GM23248 (cell line): ENCODE measurements around the gene SMC5. TPM values are rescaled to one million over a fixed set of nuclear protein-coding genes. Genes with fewer than 3 reads are reported as not detected.
A peak's percentile ranks its signal among the peaks of the same experiment; 100 is the strongest.

Source experiments
- DNase-seq: peaks from one replicate; pipeline ENCODE4 v3.0.0-alpha.2; 2015
- H2AFZ ChIP-seq: fragments of 200-600 bp; sonication (generic); 2 replicates; pipeline ENCODE4 v1.6.1; 2016; ENCODE audit warnings: antibody characterized with exemption
- H3F3A ChIP-seq: fragments of 200-600 bp; sonication (generic); 2 replicates; pipeline ENCODE4 v1.6.1; 2016; ENCODE audit warnings: mild to moderate bottlenecking, antibody characterized with exemption, mixed run types; ENCODE audit not compliant: insufficient read depth
- H3K27ac ChIP-seq: fragments of 200-600 bp; sonication (generic); 2 replicates; pipeline ENCODE4 v1.5.1; 2016; ENCODE audit warnings: mild to moderate bottlenecking
- H3K27me3 ChIP-seq: fragments of 200-600 bp; sonication (generic); replicated peaks from 2 replicates; pipeline ENCODE4 v1.6.1; 2016; ENCODE audit warnings: mild to moderate bottlenecking; ENCODE audit not compliant: insufficient read depth
- H3K36me3 ChIP-seq: fragments of 200-600 bp; sonication (generic); 2 replicates; pipeline ENCODE4 v1.6.1; 2016; ENCODE audit warnings: low read depth, mild to moderate bottlenecking
- H3K4me1 ChIP-seq: fragments of 200-600 bp; sonication (generic); 2 replicates; pipeline ENCODE4 v1.6.1; 2016; ENCODE audit warnings: mild to moderate bottlenecking; ENCODE audit not compliant: insufficient read depth
- H3K4me2 ChIP-seq: fragments of 200-600 bp; sonication (generic); one replicate; pipeline ENCODE4 v1.6.1; 2016; ENCODE audit warnings: mild to moderate bottlenecking; ENCODE audit not compliant: unreplicated experiment
- H3K4me3 ChIP-seq: fragments of 200-600 bp; sonication (generic); 2 replicates; pipeline ENCODE4 v1.5.1; 2016; ENCODE audit warnings: mild to moderate bottlenecking
- H3K79me2 ChIP-seq: fragments of 200-600 bp; sonication (generic); 2 replicates; pipeline ENCODE4 v1.6.1; 2016; ENCODE audit warnings: mild to moderate bottlenecking; ENCODE audit not compliant: insufficient read depth
- H3K9ac ChIP-seq: fragments of 200-600 bp; sonication (generic); 2 replicates; pipeline ENCODE4 v1.6.1; 2016; ENCODE audit warnings: mild to moderate bottlenecking
- H3K9me2 ChIP-seq: fragments of 200-600 bp; sonication (generic); 2 replicates; pipeline ENCODE4 v1.6.1; 2016; ENCODE audit warnings: mixed run types, mild to moderate bottlenecking, moderate library complexity; ENCODE audit not compliant: insufficient read depth
- H3K9me3 ChIP-seq: fragments of 200-600 bp; sonication (generic); one replicate; pipeline ENCODE4 v1.6.1; 2017; ENCODE audit warnings: low read depth
- H4K20me1 ChIP-seq: fragments of 200-600 bp; sonication (generic); 2 replicates; pipeline ENCODE4 v1.6.0; 2016; ENCODE audit not compliant: insufficient read depth
- EZH2 ChIP-seq: fragments of 200-600 bp; sonication (generic); IDR thresholded peaks from 2 replicates; pipeline ENCODE4 v1.6.1; 2018; ENCODE audit warnings: antibody characterized with exemption, mild to moderate bottlenecking; ENCODE audit not compliant: insufficient read depth, poor library complexity, severe bottlenecking
- EZH2phosphoT487 ChIP-seq: fragments of 200-600 bp; sonication (generic); IDR thresholded peaks from 2 replicates; pipeline ENCODE4 v1.6.1; 2018; ENCODE audit warnings: antibody characterized with exemption, moderate library complexity, mild to moderate bottlenecking, low read depth; ENCODE audit not compliant: insufficient read depth
- WGBS, 2 experiments: methylation state at CpG; one replicate each; pipeline ENCODE4 v1.1.6; 2015 to 2017; ENCODE audit warnings: low lambda C conversion rate in 2 of 2, low coverage in 1 of 2; ENCODE audit errors: missing lambda C conversion rate in 2 of 2; 5-methylcytosine and 5-hydroxymethylcytosine counted together
- in situ Hi-C: fragments of 300-500 bp; cut with MboI; formaldehyde crosslinking; loops from 2 replicates; pipeline ENCODE4 v1.15.0; 2020
- polyA plus RNA-seq: library from polyadenylated mRNA; unstranded; fragments of >200 nt; fragmentation: Nextera tagmentation; extraction: Ambion mirVana; gene quantifications from 2 replicates; pipeline ENCODE4 v1.2.1, GENCODE V29; 2016
- total RNA-seq: library from RNA; depleted of rRNA; stranded (reverse); fragments of >200 nt; shearing (Covaris generic); gene quantifications from 2 replicates; pipeline ENCODE4 v1.2.3, GENCODE V29; 2014

The SMC5 gene
- total and polyA plus RNA-seq, 2 experiments from 2014 or later = 14.9 to 16.4 TPM

DNA sequence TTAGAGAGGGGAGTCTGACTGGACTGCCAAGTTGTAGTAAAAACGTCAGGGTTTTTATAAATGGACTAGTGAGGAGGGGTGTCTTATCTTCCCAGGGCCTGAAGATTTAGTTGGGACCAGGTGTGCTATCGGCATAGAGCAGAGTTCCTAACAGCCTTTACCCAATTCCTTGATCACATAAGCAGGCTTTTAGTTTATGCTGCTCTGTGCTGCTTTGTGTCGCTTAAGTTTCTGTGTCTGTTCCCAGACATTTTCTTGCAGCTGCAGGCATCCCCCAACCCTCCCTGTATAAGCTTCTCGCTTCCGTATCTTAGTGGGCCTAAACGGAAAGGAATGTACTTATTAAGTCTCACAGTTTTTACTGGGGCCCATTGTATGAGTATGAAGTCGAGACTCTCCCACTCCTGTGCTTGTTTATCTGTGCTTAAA, 2.6 kb upstream of the SMC5 start:
- peak overlapping the region; percentile 82 for H3K27ac ChIP-seq
- 47 to 49% methylated on average over 7 of the region's 7 CpGs for whole genome bisulfite sequencing, 2 experiments
- peak overlapping the region; percentile 92 for H3K4me3 ChIP-seq
- H3K27me3 ChIP-seq = no peaks in the 10 kb centered on the region
- H3K4me1 ChIP-seq = peaks cover 46% of the 10 kb centered on the region
- no peak for TF ChIP-seq EZH2
- no peak for TF ChIP-seq EZH2phosphoT487
- H3F3A ChIP-seq = peaks cover 8% of the 10 kb centered on the region; the same call in 1 of the 2 replicates
- H3K9ac ChIP-seq = peak overlapping the region; percentile 94
- 0 out of 2 replicates have a peak, but pooled peaks cover 5% of the 10 kb centered on the region for H3K36me3 ChIP-seq
- DNase-seq = peak; percentile 79
- peak overlapping the region; percentile 72 for H2AFZ ChIP-seq
- in situ Hi-C loops = no loop called here
- no peaks in the 10 kb centered on the region for H4K20me1 ChIP-seq
- H3K9me2 ChIP-seq = no peaks in the 10 kb centered on the region
- H3K79me2 ChIP-seq = peaks cover 40% of the 10 kb centered on the region
- no peaks in the 10 kb centered on the region for H3K9me3 ChIP-seq
- peak overlapping the region; percentile 88 for H3K4me2 ChIP-seq

DNA sequence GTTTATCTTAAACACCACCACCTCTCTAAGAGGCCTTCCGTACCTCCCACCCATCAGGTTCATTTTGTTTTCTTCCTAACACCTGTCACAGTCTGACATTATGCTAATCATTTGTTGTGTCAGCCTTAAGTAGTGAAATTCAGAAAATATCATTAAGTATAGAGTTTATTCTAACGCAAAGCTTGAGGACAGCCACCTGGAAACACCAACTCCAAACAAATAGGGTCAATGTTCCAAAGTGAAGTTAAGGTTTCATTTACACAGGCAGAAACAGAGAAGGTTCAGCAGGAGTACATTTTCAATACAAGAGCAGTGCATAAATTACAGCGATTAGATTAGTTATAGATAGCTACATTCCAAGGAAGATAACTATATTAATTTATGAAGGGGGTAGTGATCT, 1.3 kb upstream of the SMC5 start:
- Histone ChIP-seq H3K27me3 (no peaks in the 10 kb centered on the region), H3K9me3 (no peaks in the 10 kb centered on the region), H4K20me1 (no peaks in the 10 kb centered on the region), H3K4me3 (peak overlapping the region; percentile 92), H3K9ac (peak overlapping the region; percentile 94), H2AFZ (peak overlapping the region; percentile 66), H3K4me1 (peaks cover 54% of the 10 kb centered on the region), H3K4me2 (peak overlapping the region; percentile 88), H3K27ac (peak overlapping the region; percentile 97), H3K36me3 (peaks cover 17% of the 10 kb centered on the region; the same call in 1 of the 2 replicates), H3K9me2 (no peaks in the 10 kb centered on the region), H3F3A (peaks cover 13% of the 10 kb centered on the region), H3K79me2 (peaks cover 53% of the 10 kb centered on the region)
- no peak for TF ChIP-seq EZH2phosphoT487
- no peak for TF ChIP-seq EZH2
- DNase-seq = no peak
- 88 to 89% methylated on average over 3 of the region's 3 CpGs for WGBS, 2 experiments
- in situ Hi-C loops = no loop called here

DNA sequence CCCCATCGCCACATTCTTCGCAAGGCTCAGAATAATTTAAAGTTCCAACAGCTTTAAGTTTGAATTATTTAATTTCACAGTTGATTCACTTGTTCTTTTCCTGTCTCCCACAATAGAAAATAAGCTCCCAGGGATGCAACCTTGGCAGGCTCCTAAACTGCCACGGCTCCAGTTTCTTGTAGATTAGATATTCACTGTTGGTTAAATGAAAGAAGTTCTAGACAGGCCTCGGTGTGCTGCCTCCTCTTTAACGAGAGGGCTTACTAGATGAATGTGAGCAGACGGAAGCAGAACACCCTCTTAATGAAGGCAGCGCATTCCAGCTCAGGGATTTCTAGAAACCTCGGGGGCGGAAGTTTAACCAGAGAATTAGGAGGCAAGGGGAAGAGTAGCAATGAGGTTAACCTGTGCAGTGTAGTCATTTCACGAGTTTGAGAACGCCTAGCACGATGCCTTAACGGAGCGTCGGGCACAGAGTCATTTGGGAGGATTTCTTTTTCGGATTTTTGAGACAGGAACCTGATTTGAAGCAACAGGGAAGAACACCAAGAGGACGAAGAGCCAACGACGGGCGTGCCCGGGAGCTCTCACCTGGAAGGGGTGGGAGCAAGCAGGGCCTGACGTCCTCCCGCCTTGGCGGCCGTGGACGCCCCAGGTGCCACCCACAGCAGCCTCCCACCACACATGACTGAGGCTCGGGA, 637 bp upstream of the SMC5 start:
- WGBS, 2 experiments = 5% methylated on average over 26 to 27 of the region's 27 CpGs
- H3K9me3 ChIP-seq = no peaks in the 10 kb centered on the region
- peak overlapping the region; percentile 94 for H3K9ac ChIP-seq
- peak; percentile 68 for DNase-seq
- in situ Hi-C loops = no loop called here
- peaks cover 5% of the 10 kb centered on the region; the same call in 1 of the 2 replicates for H4K20me1 ChIP-seq
- H3K79me2 ChIP-seq = peaks cover 60% of the 10 kb centered on the region
- peaks cover 20% of the 10 kb centered on the region for H3F3A ChIP-seq
- H3K27me3 ChIP-seq = no peaks in the 10 kb centered on the region
- no peak for TF ChIP-seq EZH2phosphoT487
- TF ChIP-seq EZH2 = no peak
- H3K4me1 ChIP-seq = peaks cover 60% of the 10 kb centered on the region
- peak overlapping the region; percentile 66 for H2AFZ ChIP-seq
- peak overlapping the region; percentile 92 for H3K4me3 ChIP-seq
- H3K9me2 ChIP-seq = no peaks in the 10 kb centered on the region
- H3K4me2 ChIP-seq = peak overlapping the region; percentile 88
- H3K27ac ChIP-seq = peak overlapping the region; percentile 97
- peaks cover 18% of the 10 kb centered on the region; the same call in 1 of the 2 replicates for H3K36me3 ChIP-seq

DNA sequence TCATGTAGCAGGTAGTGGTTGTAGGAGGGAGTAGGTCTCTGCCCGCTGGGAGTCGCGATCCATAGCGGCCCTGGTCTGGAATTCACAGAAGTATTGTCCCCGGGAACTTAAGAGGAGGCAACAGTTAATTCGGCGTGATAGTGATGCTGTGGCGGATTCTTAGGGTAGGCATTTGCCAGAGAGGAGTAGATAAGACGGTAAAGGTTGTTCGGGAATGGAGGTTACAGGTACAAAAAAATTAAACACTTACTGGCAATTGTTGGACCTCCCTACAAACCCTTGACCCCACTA, 679 bp downstream of the SMC5 start:
- Histone ChIP-seq H3K9ac (peak overlapping the region; percentile 94), H3K4me1 (peaks cover 72% of the 10 kb centered on the region), H3K27ac (peak overlapping the region; percentile 97), H3K27me3 (no peaks in the 10 kb centered on the region), H2AFZ (peak overlapping the region; percentile 70), H4K20me1 (peaks cover 10% of the 10 kb centered on the region; the same call in 1 of the 2 replicates), H3K9me3 (no peaks in the 10 kb centered on the region), H3K9me2 (no peaks in the 10 kb centered on the region), H3K4me2 (peak overlapping the region; percentile 91), H3F3A (peaks cover 22% of the 10 kb centered on the region), H3K79me2 (peaks cover 73% of the 10 kb centered on the region), H3K4me3 (peak overlapping the region; percentile 92), H3K36me3 (peaks cover 27% of the 10 kb centered on the region)
- no peak for TF ChIP-seq EZH2phosphoT487
- no peak for TF ChIP-seq EZH2
- no peak for DNase-seq
- in situ Hi-C loops = no loop called here
- 1 to 2% methylated on average over 10 of the region's 10 CpGs for WGBS, 2 experiments
